ENCODE data around the gene P2RY6. TPM values are rescaled to one million over a fixed set of nuclear protein-coding genes. Genes with fewer than 3 reads are reported as not detected.

The P2RY6 gene
- total and polyA plus RNA-seq, 2 of the 8 experiments (the other 6 are each of a cell fraction or from before 2014, with no cell fraction given) = 0.15 TPM; not detected in 1

DNA sequence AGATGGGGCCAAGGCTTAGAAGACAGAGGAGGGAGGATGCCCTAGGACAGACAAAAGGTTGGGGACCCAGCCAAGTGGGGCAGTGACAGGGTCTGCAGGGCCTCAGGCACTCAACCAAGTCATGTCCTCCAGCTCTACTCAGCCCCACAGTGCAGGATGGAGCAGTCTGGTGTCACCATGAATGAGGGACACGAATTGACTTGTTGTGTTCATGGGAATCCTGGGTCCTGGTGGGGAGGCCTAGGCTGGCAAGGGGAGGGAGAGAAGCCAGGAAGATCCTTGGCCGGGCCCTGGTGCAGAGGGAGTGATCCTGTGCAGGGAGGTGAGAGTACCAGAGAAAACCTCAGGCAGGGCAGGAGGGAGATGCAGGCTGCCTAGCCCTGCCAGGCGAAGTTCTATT lies 12.0 kb downstream of the P2RY6 start (continued):
- TF ChIP-seq BCL11A (IDR thresholded peaks at IDR 0.05; ENCODE audit: low read depth in 2 of 2, low read length in 2 of 2) = no peak
- no peak for TF ChIP-seq CEBPB (IDR thresholded peaks at IDR 0.05; ENCODE audit: low read depth, low read length)
- TF ChIP-seq PHF8 (conservative IDR thresholded peaks at IDR 0.05; ENCODE audit: low read depth, low read length) = no peak
- TF ChIP-seq FOSL1 (IDR thresholded peaks at IDR 0.05; ENCODE audit: insufficient read depth, low read depth, low read length) = no peak
- no peak for TF ChIP-seq KDM1A (IDR thresholded peaks at IDR 0.05; ENCODE audit: borderline replicate concordance, low read length)
- TF ChIP-seq SIRT6 (IDR thresholded peaks at IDR 0.05; ENCODE audit: low read length) = no peak
- TF ChIP-seq SRF (IDR thresholded peaks at IDR 0.05; ENCODE audit: low read depth, low read length) = no peak
- no peak for TF ChIP-seq CBX8 (IDR thresholded peaks at IDR 0.05; ENCODE audit: borderline replicate concordance, low read depth, low read length)
- TF ChIP-seq, protein P1, sequence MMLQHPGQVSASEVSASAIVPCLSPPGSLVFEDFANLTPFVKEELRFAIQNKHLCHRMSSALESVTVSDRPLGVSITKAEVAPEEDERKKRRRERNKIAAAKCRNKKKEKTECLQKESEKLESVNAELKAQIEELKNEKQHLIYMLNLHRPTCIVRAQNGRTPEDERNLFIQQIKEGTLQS (IDR thresholded peaks at IDR 0.05; ENCODE audit: insufficient read depth, low read depth, low read length) = no peak

Measured in H1 (cell line).